HUES64 (cell line): ENCODE data around the gene CPT1B.

Experiments used
- H3K27ac ChIP-seq: 2 replicates; pipeline ENCODE4 v1.7.0; 2013; ENCODE audit warnings: low read depth, low read length, inconsistent platforms
- H3K27me3 ChIP-seq: 2 replicates; pipeline ENCODE4 v1.6.1; 2013; ENCODE audit warnings: mild to moderate bottlenecking, low read length; ENCODE audit not compliant: insufficient read depth
- H3K36me3 ChIP-seq: 2 replicates; pipeline ENCODE4 v1.6.1; 2013; ENCODE audit warnings: mild to moderate bottlenecking, low read length; ENCODE audit not compliant: insufficient read depth
- H3K4me1 ChIP-seq: 2 replicates; pipeline ENCODE4 v1.6.1; 2013; ENCODE audit warnings: mild to moderate bottlenecking, low read length, moderate library complexity; ENCODE audit not compliant: insufficient read depth
- H3K4me3 ChIP-seq: 2 replicates; pipeline ENCODE4 v1.5.1; 2013; ENCODE audit warnings: mild to moderate bottlenecking, low read length, moderate library complexity
- H3K9ac ChIP-seq: 2 replicates; pipeline ENCODE4 v1.6.1; 2013; ENCODE audit warnings: mild to moderate bottlenecking, low read depth, low read length
- H3K9me3 ChIP-seq: 2 replicates; pipeline ENCODE4 v1.6.1; 2013; ENCODE audit warnings: low read depth, low read length; ENCODE audit not compliant: insufficient read depth
- WGBS: fragments of 150-250, 120-280 bp; methylation state at CpG from one replicate; pipeline ENCODE4 v1.1.7; 2013; ENCODE audit warnings: missing lambda C conversion rate; 5-methylcytosine and 5-hydroxymethylcytosine counted together

The CPT1B gene

GRCh38 chr22:50576070-50576469 lies 2.2 kb downstream of the CPT1B start:
- no peak overlapping the region for H3K27ac ChIP-seq
- H3K9ac ChIP-seq: no peak overlapping the region
- H3K4me3 ChIP-seq: no peak overlapping the region
- 92% methylated on average over 5 of the region's 5 CpGs for WGBS
- no peaks in the 10 kb centered on the region for H3K9me3 ChIP-seq
- no peaks in the 10 kb centered on the region for H3K27me3 ChIP-seq
- peaks cover 61% of the 10 kb centered on the region for H3K36me3 ChIP-seq
- H3K4me1 ChIP-seq: no peaks in the 10 kb centered on the region

- Histone ChIP-seq H3K9ac (no peak overlapping the region), H3K36me3 (peaks cover 64% of the 10 kb centered on the region), H3K4me1 (no peaks in the 10 kb centered on the region), H3K27ac (no peak overlapping the region), H3K9me3 (no peaks in the 10 kb centered on the region), H3K4me3 (no peak overlapping the region), H3K27me3 (no peaks in the 10 kb centered on the region)
- 93% methylated on average over 8 of the region's 8 CpGs for WGBS
Measured at GRCh38 chr22:50575426-50575941, 2.7 kb downstream of the CPT1B start.

GRCh38 chr22:50574383-50574755 lies 3.9 kb downstream of the CPT1B start:
- Histone ChIP-seq H3K9me3 (no peaks in the 10 kb centered on the region), H3K27ac (no peak overlapping the region), H3K4me1 (no peaks in the 10 kb centered on the region), H3K9ac (no peak overlapping the region), H3K27me3 (no peaks in the 10 kb centered on the region), H3K4me3 (no peak overlapping the region), H3K36me3 (peaks cover 64% of the 10 kb centered on the region)
- WGBS: 94% methylated on average over 11 of the region's 11 CpGs

- Histone ChIP-seq H3K27ac (no peak overlapping the region), H3K27me3 (no peaks in the 10 kb centered on the region), H3K9ac (no peak overlapping the region), H3K36me3 (peaks cover 64% of the 10 kb centered on the region), H3K9me3 (no peaks in the 10 kb centered on the region), H3K4me3 (no peak overlapping the region), H3K4me1 (no peaks in the 10 kb centered on the region)
- WGBS: 95% methylated on average over 26 of the region's 26 CpGs
Measured at GRCh38 chr22:50573491-50574382, 4.5 kb downstream of the CPT1B start.

- no peaks in the 10 kb centered on the region for H3K27me3 ChIP-seq
- no peak overlapping the region for H3K4me3 ChIP-seq
- WGBS: 96% methylated on average over 11 of the region's 11 CpGs
- H3K36me3 ChIP-seq: peaks cover 65% of the 10 kb centered on the region
- no peaks in the 10 kb centered on the region for H3K4me1 ChIP-seq
- H3K9me3 ChIP-seq: no peaks in the 10 kb centered on the region
- no peak overlapping the region for H3K27ac ChIP-seq
- no peak overlapping the region for H3K9ac ChIP-seq
Measured at GRCh38 chr22:50572965-50573364, 5.3 kb downstream of the CPT1B start.

- H3K9ac ChIP-seq: no peak overlapping the region
- peaks cover 65% of the 10 kb centered on the region for H3K36me3 ChIP-seq
- WGBS: 92% methylated on average over 26 of the region's 26 CpGs
Measured at GRCh38 chr22:50571264-50572175, 6.7 kb downstream of the CPT1B start.

GRCh38 chr22:50570861-50571260 lies 7.4 kb downstream of the CPT1B start:
- H3K9ac ChIP-seq: no peak overlapping the region
- WGBS: 95% methylated on average over 12 of the region's 12 CpGs
- H3K27me3 ChIP-seq: no peaks in the 10 kb centered on the region
- H3K4me1 ChIP-seq: no peaks in the 10 kb centered on the region
- no peak overlapping the region for H3K4me3 ChIP-seq
- H3K27ac ChIP-seq: no peak overlapping the region
- no peaks in the 10 kb centered on the region for H3K9me3 ChIP-seq
- H3K36me3 ChIP-seq: peaks cover 62% of the 10 kb centered on the region

More at GRCh38 chr22:50571264-50572175, 6.7 kb downstream of the CPT1B start:
- no peak overlapping the region for H3K27ac ChIP-seq
- no peaks in the 10 kb centered on the region for H3K9me3 ChIP-seq
- no peak overlapping the region for H3K4me3 ChIP-seq
- H3K27me3 ChIP-seq: no peaks in the 10 kb centered on the region
- H3K4me1 ChIP-seq: no peaks in the 10 kb centered on the region

- H3K4me3 ChIP-seq: no peak overlapping the region
- no peak overlapping the region for H3K27ac ChIP-seq
- no peaks in the 10 kb centered on the region for H3K9me3 ChIP-seq
- H3K27me3 ChIP-seq: peaks cover 1% of the 10 kb centered on the region; the same call in 1 of the 2 replicates
- WGBS: 93% methylated on average over 13 of the region's 13 CpGs
- no peaks in the 10 kb centered on the region for H3K4me1 ChIP-seq
- H3K9ac ChIP-seq: no peak overlapping the region
- H3K36me3 ChIP-seq: peaks cover 56% of the 10 kb centered on the region
Measured at GRCh38 chr22:50569896-50570535, 8.2 kb downstream of the CPT1B start.

GRCh38 chr22:50569041-50569459 lies 9.2 kb downstream of the CPT1B start:
- 95% methylated on average over 7 of the region's 8 CpGs for WGBS
- Histone ChIP-seq H3K9ac (no peak overlapping the region), H3K36me3 (peaks cover 50% of the 10 kb centered on the region)

GRCh38 chr22:50568626-50569025 lies 9.6 kb downstream of the CPT1B start:
- Histone ChIP-seq H3K9me3 (no peaks in the 10 kb centered on the region), H3K4me1 (no peaks in the 10 kb centered on the region), H3K27me3 (peaks cover 14% of the 10 kb centered on the region), H3K4me3 (no peak overlapping the region), H3K36me3 (peaks cover 50% of the 10 kb centered on the region), H3K9ac (no peak overlapping the region), H3K27ac (no peak overlapping the region)
- 94% methylated on average over 7 of the region's 7 CpGs for WGBS

More at GRCh38 chr22:50569041-50569459, 9.2 kb downstream of the CPT1B start:
- Histone ChIP-seq H3K27ac (no peak overlapping the region), H3K4me1 (no peaks in the 10 kb centered on the region), H3K9me3 (no peaks in the 10 kb centered on the region), H3K4me3 (no peak overlapping the region), H3K27me3 (peaks cover 10% of the 10 kb centered on the region; the same call in 1 of the 2 replicates)
